HCT116 (cell line): ENCODE results near the gene CPT1A. TPM values are rescaled to one million over a fixed set of nuclear protein-coding genes. Genes with fewer than 3 reads are reported as not detected.

ENCODE experiments used
- ATAC-seq: fragments of 200-7000 bp; cut with Tn5 transposase; 2 replicates; pipeline ENCODE4 v1.9.1; 2020; ENCODE audit warnings: mild to moderate bottlenecking, moderate library complexity
- BruUV-seq: library from RNA; stranded (reverse); fragments of 400-500 nt; replicated peaks from 2 replicates; lab custom pipeline; 2021; lab: Mats Ljungman, UMichigan
- CTCF ChIA-PET: fragments of 300-600 bp; sonication (Branson Sonifier 250); formaldehyde crosslinking; loops from one replicate; lab custom pipeline; 2021; ENCODE audit warnings: antibody characterized with exemption; lab: Charles Lee
- POLR2A ChIA-PET: fragments of 300-600, 350-600 bp; sonication (Branson Sonifier 250); formaldehyde crosslinking; loops from one replicate; lab custom pipeline; 2021; ENCODE audit warnings: antibody characterized with exemption; lab: Charles Lee
- RAD21 ChIA-PET, 2 experiments: fragments of 300-600 bp; sonication (Branson Sonifier 250); formaldehyde crosslinking; loops; one replicate each; lab custom pipeline; 2023; ENCODE audit warnings: low total read pairs in 2 of 2; ENCODE audit not compliant: uncharacterized antibody in 2 of 2, unreplicated experiment in 2 of 2, low non-redundant PET in 1 of 2; lab: Charles Lee
- DNase-seq: peaks from one replicate; pipeline ENCODE4 v3.0.0-alpha.2; 2010; ENCODE audit warnings: low read depth, low spot score
- H2AFZ ChIP-seq: fragments of 200-600 bp; shearing (Covaris generic), sonication (generic); 2 replicates; pipeline ENCODE4 v1.6.1; 2017; ENCODE audit warnings: low read depth, mixed run types, mixed read lengths, antibody characterized with exemption, low read length; ENCODE audit not compliant: poor library complexity, severe bottlenecking
- H3K27ac ChIP-seq: 2 replicates; pipeline ENCODE4 v1.5.1; 2012; ENCODE audit warnings: low read depth, low read length
- H3K27me3 ChIP-seq: fragments of 200-600 bp; sonication (generic); 2 replicates; pipeline ENCODE4 v1.6.1; 2016; ENCODE audit warnings: mixed run types, low read length, mixed read lengths; ENCODE audit not compliant: insufficient read depth
- H3K36me3 ChIP-seq, 2 experiments: fragments of 200-500 bp in 1 of 2; fragments of 200-600 bp in 1 of 2; sonication (Bioruptor generic) in 1 of 2; sonication (generic) in 1 of 2; 2 replicates each; pipeline versions ENCODE4 v1.5.1 to v1.6.1; 2014 to 2016; ENCODE audit warnings: low read length in 2 of 2, inconsistent platforms in 1 of 2, mixed read lengths in 1 of 2, mixed run types in 1 of 2; ENCODE audit not compliant: insufficient read depth in 2 of 2, control insufficient read depth in 1 of 2
- H3K4me1 ChIP-seq, 2 experiments: fragments of 200-600 bp in 1 of 2; sonication (generic) in 1 of 2; 2 replicates each; pipeline versions ENCODE4 v1.5.1 to v1.6.1; 2012 to 2017; ENCODE audit warnings: low read length in 2 of 2, inconsistent platforms in 1 of 2, mild to moderate bottlenecking in 1 of 2, mixed read lengths in 1 of 2, mixed run types in 1 of 2, moderate library complexity in 1 of 2; ENCODE audit not compliant: insufficient read depth in 2 of 2, control insufficient read depth in 1 of 2
- H3K4me2 ChIP-seq: fragments of 200-600 bp; sonication (generic); 2 replicates; pipeline ENCODE4 v1.6.1; 2017; ENCODE audit warnings: mixed run types, low read length, mixed read lengths
- H3K4me3 ChIP-seq, 2 experiments: fragments of 200-600 bp in 1 of 2; sonication (generic) in 1 of 2; replicated peaks in 1 of 2; 2 replicates each; pipeline ENCODE4 v1.5.1; 2011 to 2016; ENCODE audit warnings: low read length in 2 of 2, control low read depth in 1 of 2, low read depth in 1 of 2, mild to moderate bottlenecking in 1 of 2, mixed read lengths in 1 of 2, mixed run types in 1 of 2
- H3K79me2 ChIP-seq: fragments of 200-600 bp; sonication (generic); 2 replicates; pipeline ENCODE4 v1.6.1; 2017; ENCODE audit warnings: mild to moderate bottlenecking, mixed run types, low read length, moderate library complexity, mixed read lengths; ENCODE audit not compliant: insufficient read depth
- H3K9ac ChIP-seq: fragments of 200-600 bp; sonication (generic); 2 replicates; pipeline ENCODE4 v1.6.1; 2016; ENCODE audit warnings: low read length, mixed read lengths
- H3K9me2 ChIP-seq: fragments of 200-600 bp; sonication (generic), shearing (Covaris generic); 2 replicates; pipeline ENCODE4 v1.6.1; 2017; ENCODE audit warnings: mixed run types, mild to moderate bottlenecking, moderate library complexity; ENCODE audit not compliant: insufficient read depth
- H3K9me3 ChIP-seq, 2 experiments: fragments of 200-500 bp in 1 of 2; fragments of 200-600 bp in 1 of 2; sonication (Bioruptor generic) in 1 of 2; sonication (generic) in 1 of 2; 2 replicates each; pipeline ENCODE4 v1.6.1; 2014 to 2017; ENCODE audit warnings: low read length in 2 of 2, mixed read lengths in 2 of 2, inconsistent platforms in 1 of 2, low read depth in 1 of 2, mild to moderate bottlenecking in 1 of 2, mixed run types in 1 of 2, moderate library complexity in 1 of 2; ENCODE audit not compliant: control insufficient read depth in 1 of 2, insufficient read depth in 1 of 2
- H4K20me1 ChIP-seq: fragments of 200-600 bp; sonication (generic), shearing (Covaris generic); 2 replicates; pipeline ENCODE4 v1.6.1; 2017; ENCODE audit warnings: mixed run types, mild to moderate bottlenecking, moderate library complexity; ENCODE audit not compliant: insufficient read depth
- CBX3 ChIP-seq: IDR thresholded peaks from 2 replicates; pipeline ENCODE4 v1.6.1; 2012; ENCODE audit warnings: low read depth
- CEBPB ChIP-seq: IDR thresholded peaks from 2 replicates; pipeline ENCODE4 v1.6.1; 2012; ENCODE audit warnings: low read depth
- EGR1 ChIP-seq: IDR thresholded peaks from 2 replicates; pipeline ENCODE4 v1.6.1; 2012; ENCODE audit warnings: low read depth
- ELF1 ChIP-seq: IDR thresholded peaks from 2 replicates; pipeline ENCODE4 v1.6.1; 2012; ENCODE audit warnings: low read depth, borderline replicate concordance
- EZH2 ChIP-seq: fragments of 200-600 bp; sonication (generic); IDR thresholded peaks from 2 replicates; pipeline ENCODE4 v1.6.1; 2017; ENCODE audit warnings: antibody characterized with exemption, mixed run types
- FOSL1 ChIP-seq: IDR thresholded peaks from 2 replicates; pipeline ENCODE4 v1.6.1; 2012; ENCODE audit warnings: low read depth
- JUND ChIP-seq: IDR thresholded peaks from 2 replicates; pipeline ENCODE4 v1.6.1; 2012
- POLR2AphosphoS5 ChIP-seq: IDR thresholded peaks from 2 replicates; pipeline ENCODE4 v1.6.1; 2011; ENCODE audit warnings: mild to moderate bottlenecking, low read depth, low read length, moderate library complexity
- SIN3A ChIP-seq: IDR thresholded peaks from 2 replicates; pipeline ENCODE4 v1.6.1; 2012; ENCODE audit warnings: low read depth
- SP1 ChIP-seq: IDR thresholded peaks from 2 replicates; pipeline ENCODE4 v1.6.1; 2012; ENCODE audit warnings: low read depth
- TCF7L2 ChIP-seq: IDR thresholded peaks from 2 replicates; pipeline ENCODE4 v1.7.0; 2011; ENCODE audit warnings: borderline replicate concordance, inconsistent platforms; ENCODE audit not compliant: insufficient read depth, insufficient read length; ENCODE audit errors: extremely low read depth
- YY1 ChIP-seq: IDR thresholded peaks from 2 replicates; pipeline ENCODE4 v1.6.1; 2011; ENCODE audit warnings: low read length, low read depth, moderate library complexity, mild to moderate bottlenecking; ENCODE audit not compliant: insufficient replicate concordance; ENCODE audit errors: extremely low read depth
- ZFX ChIP-seq: fragments of 450-650 bp; IDR thresholded peaks from 2 replicates; pipeline ENCODE4 v1.6.1; 2017
- ZNF274 ChIP-seq: fragments of 200-500 bp; sonication (Bioruptor generic); IDR thresholded peaks from 2 replicates; pipeline ENCODE4 v1.6.1; 2014; ENCODE audit warnings: mild to moderate bottlenecking, low read depth, low read length, inconsistent platforms
- intact Hi-C: fragments of 100-400 bp; cut with micrococcal nuclease; formaldehyde crosslinking; loops from 2 replicates; pipeline ENCODE4 v1.10.0; 2022
- total RNA-seq: library from RNA; stranded (reverse); gene quantifications from one replicate; pipeline ENCODE4 v1.2.1, GENCODE V29; 2021; ENCODE audit not compliant: unreplicated experiment
- TF ChIP-seq, protein P1 (sequence below): IDR thresholded peaks from 2 replicates; pipeline ENCODE4 v1.6.1; 2011; ENCODE audit warnings: mild to moderate bottlenecking, low read length, moderate library complexity; ENCODE audit not compliant: insufficient replicate concordance; ENCODE audit errors: extremely low read depth
- TF ChIP-seq, protein P2 (sequence below): IDR thresholded peaks from 2 replicates; pipeline ENCODE4 v1.6.1; 2012
- TF ChIP-seq, protein P3 (sequence below): IDR thresholded peaks from 2 replicates; pipeline ENCODE4 v1.6.1; 2012

CPT1A gene
- total RNA-seq, 1 experiment from 2014 or later = 54.4 TPM

DNA sequence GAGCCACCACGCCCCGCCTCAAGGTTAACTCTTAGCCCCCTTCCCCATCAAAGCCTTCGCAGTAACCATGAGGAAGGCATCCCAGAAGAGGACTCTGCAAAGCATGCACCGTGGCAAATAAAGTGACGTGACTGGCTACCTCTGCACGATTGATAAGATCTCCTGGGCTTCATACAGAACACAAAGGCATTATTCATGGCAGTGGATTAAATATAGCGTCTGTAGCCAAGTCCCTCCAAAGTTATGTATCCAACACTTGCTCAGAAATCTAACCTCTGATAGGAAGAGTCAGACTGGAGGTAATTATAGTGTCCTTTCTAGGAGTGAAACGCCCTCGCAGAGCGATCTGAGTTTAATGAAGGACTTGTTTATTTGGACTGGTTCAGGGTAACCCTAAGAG, 22.4 kb downstream of the CPT1A start:
- ChIA-PET POLR2A (no interaction called here), CTCF (interaction anchor here (1.5 kb wide), 1 partner anchor 21 kb away, joined by 3 read pairs; no protein-coding TSS in a partner anchor)

More for the DNA sequence above, 22.4 kb downstream of the CPT1A start:
- H3K9me2 ChIP-seq = no peaks in the 10 kb centered on the region
- RAD21 ChIA-PET = no interaction called here
- DNase-seq (no peak), ATAC-seq (no peak)
- H2AFZ ChIP-seq = no peak overlapping the region
- no peaks in the 10 kb centered on the region; a peak in 1 of 4 replicates for H3K4me1 ChIP-seq
- TF ChIP-seq ZNF274 (no peak), FOSL1 (no peak), ELF1 (no peak), EGR1 (no peak), CBX3 (no peak), YY1 (no peak), EZH2 (no peak), POLR2AphosphoS5 (no peak), SIN3A (no peak), CEBPB (no peak), TCF7L2 (no peak), SP1 (no peak), ZFX (no peak), JUND (no peak)
- TF ChIP-seq, protein P1, sequence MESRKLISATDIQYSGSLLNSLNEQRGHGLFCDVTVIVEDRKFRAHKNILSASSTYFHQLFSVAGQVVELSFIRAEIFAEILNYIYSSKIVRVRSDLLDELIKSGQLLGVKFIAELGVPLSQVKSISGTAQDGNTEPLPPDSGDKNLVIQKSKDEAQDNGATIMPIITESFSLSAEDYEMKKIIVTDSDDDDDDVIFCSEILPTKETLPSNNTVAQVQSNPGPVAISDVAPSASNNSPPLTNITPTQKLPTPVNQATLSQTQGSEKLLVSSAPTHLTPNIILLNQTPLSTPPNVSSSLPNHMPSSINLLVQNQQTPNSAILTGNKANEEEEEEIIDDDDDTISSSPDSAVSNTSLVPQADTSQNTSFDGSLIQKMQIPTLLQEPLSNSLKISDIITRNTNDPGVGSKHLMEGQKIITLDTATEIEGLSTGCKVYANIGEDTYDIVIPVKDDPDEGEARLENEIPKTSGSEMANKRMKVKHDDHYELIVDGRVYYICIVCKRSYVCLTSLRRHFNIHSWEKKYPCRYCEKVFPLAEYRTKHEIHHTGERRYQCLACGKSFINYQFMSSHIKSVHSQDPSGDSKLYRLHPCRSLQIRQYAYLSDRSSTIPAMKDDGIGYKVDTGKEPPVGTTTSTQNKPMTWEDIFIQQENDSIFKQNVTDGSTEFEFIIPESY = no peak
- TF ChIP-seq, protein P2, sequence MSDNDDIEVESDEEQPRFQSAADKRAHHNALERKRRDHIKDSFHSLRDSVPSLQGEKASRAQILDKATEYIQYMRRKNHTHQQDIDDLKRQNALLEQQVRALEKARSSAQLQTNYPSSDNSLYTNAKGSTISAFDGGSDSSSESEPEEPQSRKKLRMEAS = no peak
- TF ChIP-seq, protein P3, sequence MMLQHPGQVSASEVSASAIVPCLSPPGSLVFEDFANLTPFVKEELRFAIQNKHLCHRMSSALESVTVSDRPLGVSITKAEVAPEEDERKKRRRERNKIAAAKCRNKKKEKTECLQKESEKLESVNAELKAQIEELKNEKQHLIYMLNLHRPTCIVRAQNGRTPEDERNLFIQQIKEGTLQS = no peak
- TF ChIP-seq, all 23 proteins: peak for 0
- intact Hi-C loops = no loop called here
- Histone ChIP-seq H3K9ac (no peak overlapping the region), H3K79me2 (peaks cover 8% of the 10 kb centered on the region; the same call in 1 of the 2 replicates), H3K4me3 (no peak overlapping the region), H3K27ac (no peak overlapping the region), H3K9me3 (no peaks in the 10 kb centered on the region), H3K4me2 (no peak overlapping the region), H3K27me3 (no peaks in the 10 kb centered on the region), H3K36me3 (no peaks in the 10 kb centered on the region), H4K20me1 (no peaks in the 10 kb centered on the region)
- BruUV-seq = no TSS peak
